ENCODE data around the gene SFTPB.
A peak's percentile ranks its signal among the peaks of the same experiment; 100 is the strongest.
"Not testable (repeated sequence)": the region's sequence is repeated elsewhere in the genome, so short reads cannot be mapped to it uniquely, and the experiment has no call there.

The SFTPB gene

GRCh38 chr2:85660725-85661124, 7.3 kb downstream of the SFTPB start:
- no peak for DNase-seq (ENCODE audit: low read depth, low spot score)
- no peak overlapping the region for H3K27ac ChIP-seq

- not testable (repeated sequence) for DNase-seq (ENCODE audit: low read depth, low spot score); H3K27ac ChIP-seq
Observed at GRCh38 chr2:85660301-85660700, 7.7 kb downstream of the SFTPB start.

GRCh38 chr2:85659324-85659981, 8.5 kb downstream of the SFTPB start:
- DNase-seq (ENCODE audit: low read depth, low spot score) = no peak

GRCh38 chr2:85657399-85657798, 10.6 kb downstream of the SFTPB start:
- not testable (repeated sequence) for H3K27ac ChIP-seq; DNase-seq (ENCODE audit: low read depth, low spot score)

More at GRCh38 chr2:85659324-85659981, 8.5 kb downstream of the SFTPB start:
- no peak overlapping the region for H3K27ac ChIP-seq

GRCh38 chr2:85656468-85656867, 11.5 kb downstream of the SFTPB start:
- H3K27ac ChIP-seq = no peak overlapping the region
- DNase-seq (ENCODE audit: low read depth, low spot score) = no peak

GRCh38 chr2:85655961-85656417, 12.0 kb downstream of the SFTPB start:
- DNase-seq (ENCODE audit: low read depth, low spot score) = no peak
- no peak overlapping the region for H3K27ac ChIP-seq

GRCh38 chr2:85653996-85654395, 14.0 kb downstream of the SFTPB start:
- DNase-seq (ENCODE audit: low read depth, low spot score) = no peak
- no peak overlapping the region for H3K27ac ChIP-seq

- DNase-seq (ENCODE audit: low read depth, low spot score) = no peak
Observed at GRCh38 chr2:85652056-85652455, 15.9 kb downstream of the SFTPB start.

GRCh38 chr2:85651097-85651496, 16.9 kb downstream of the SFTPB start:
- no peak for DNase-seq (ENCODE audit: low read depth, low spot score)
- no peak overlapping the region for H3K27ac ChIP-seq

More at GRCh38 chr2:85652056-85652455, 15.9 kb downstream of the SFTPB start:
- no peak overlapping the region for H3K27ac ChIP-seq

- DNase-seq (ENCODE audit: low read depth, low spot score) = no peak
- no peak overlapping the region for H3K27ac ChIP-seq
Observed at GRCh38 chr2:85650456-85650855, 17.5 kb downstream of the SFTPB start.

GRCh38 chr2:85649201-85650190, 18.5 kb downstream of the SFTPB start:
- DNase-seq (ENCODE audit: low read depth, low spot score) = no peak

GRCh38 chr2:85648619-85649018, 19.4 kb downstream of the SFTPB start:
- no peak for DNase-seq (ENCODE audit: low read depth, low spot score)

More at GRCh38 chr2:85649201-85650190, 18.5 kb downstream of the SFTPB start:
- no peak overlapping the region for H3K27ac ChIP-seq

GRCh38 chr2:85647823-85648526, 20.0 kb downstream of the SFTPB start:
- DNase-seq (ENCODE audit: low read depth, low spot score) = no peak
- H3K27ac ChIP-seq = no peak overlapping the region

More at GRCh38 chr2:85648619-85649018, 19.4 kb downstream of the SFTPB start:
- no peak overlapping the region for H3K27ac ChIP-seq

- H3K27ac ChIP-seq = no peak overlapping the region
- no peak for DNase-seq (ENCODE audit: low read depth, low spot score)
Observed at GRCh38 chr2:85646166-85646565, 21.8 kb downstream of the SFTPB start.

GRCh38 chr2:85644909-85645308, 23.1 kb downstream of the SFTPB start:
- DNase-seq (ENCODE audit: low read depth, low spot score) = no peak
- no peak overlapping the region for H3K27ac ChIP-seq

- DNase-seq (ENCODE audit: low read depth, low spot score) = no peak
Observed at GRCh38 chr2:85642725-85643124, 25.3 kb downstream of the SFTPB start.

GRCh38 chr2:85635636-85636035, 32.4 kb downstream of the SFTPB start:
- DNase-seq (ENCODE audit: low read depth, low spot score) = no peak
- H3K27ac ChIP-seq = peak overlapping the region; percentile 46

More at GRCh38 chr2:85642725-85643124, 25.3 kb downstream of the SFTPB start:
- no peak overlapping the region for H3K27ac ChIP-seq

GRCh38 chr2:85635011-85635410, 33.0 kb downstream of the SFTPB start:
- no peak for DNase-seq (ENCODE audit: low read depth, low spot score)
- H3K27ac ChIP-seq = peak overlapping the region; percentile 46

- no peak overlapping the region for H3K27ac ChIP-seq
- no peak for DNase-seq (ENCODE audit: low read depth, low spot score)
Observed at GRCh38 chr2:85631316-85631715, 36.7 kb downstream of the SFTPB start.

- no peak overlapping the region for H3K27ac ChIP-seq
- no peak for DNase-seq (ENCODE audit: low read depth, low spot score)
Observed at GRCh38 chr2:85628658-85629057, 39.3 kb downstream of the SFTPB start.

All from epithelial cell of prostate (primary cell).